H9 (cell line): Measurements from ENCODE around the gene MARK2. TPM values are rescaled to one million over a fixed set of nuclear protein-coding genes. Genes with fewer than 3 reads are reported as not detected.

Experiments
- DNase-seq: peaks from one replicate; pipeline ENCODE4 v3.0.0-alpha.2; 2017
- H2AFZ ChIP-seq: one replicate; pipeline ENCODE4 v1.6.1; 2013; ENCODE audit warnings: mild to moderate bottlenecking, low read length, control low read depth, moderate library complexity
- H2AK5ac ChIP-seq: 2 replicates; pipeline ENCODE4 v1.6.1; 2013; ENCODE audit warnings: low read length, control low read depth, mixed read lengths; ENCODE audit not compliant: insufficient read length
- H2BK120ac ChIP-seq: one replicate; pipeline ENCODE4 v1.6.1; 2013; ENCODE audit warnings: low read depth, mild to moderate bottlenecking, low read length, control low read depth, inconsistent platforms; ENCODE audit not compliant: poor library complexity, severe bottlenecking
- H2BK12ac ChIP-seq: 2 replicates; pipeline ENCODE4 v1.6.1; 2013; ENCODE audit warnings: low read length, control low read depth, mixed read lengths, low read depth; ENCODE audit not compliant: insufficient read length
- H2BK15ac ChIP-seq: 2 replicates; pipeline ENCODE4 v1.6.1; 2013; ENCODE audit warnings: low read depth, low read length, control low read depth
- H2BK20ac ChIP-seq: one replicate; pipeline ENCODE4 v1.6.1; 2013; ENCODE audit warnings: low read depth, mild to moderate bottlenecking, low read length, control low read depth, inconsistent platforms; ENCODE audit not compliant: poor library complexity, severe bottlenecking
- H2BK5ac ChIP-seq: 2 replicates; pipeline ENCODE4 v1.6.1; 2013; ENCODE audit warnings: low read length, control low read depth, mixed read lengths; ENCODE audit not compliant: insufficient read length
- H3K14ac ChIP-seq: 2 replicates; pipeline ENCODE4 v1.6.1; 2013; ENCODE audit warnings: low read length, control low read depth; ENCODE audit not compliant: insufficient read depth
- H3K18ac ChIP-seq: 2 replicates; pipeline ENCODE4 v1.6.1; 2013; ENCODE audit warnings: low read depth, mild to moderate bottlenecking, mixed read lengths, low read length, control low read depth; ENCODE audit not compliant: insufficient read length
- H3K23ac ChIP-seq: 2 replicates; pipeline ENCODE4 v1.6.1; 2013; ENCODE audit warnings: low read length, control low read depth, mixed read lengths, low read depth; ENCODE audit not compliant: insufficient read length
- H3K23me2 ChIP-seq: 2 replicates; pipeline ENCODE4 v1.6.1; 2013; ENCODE audit warnings: low read depth, mild to moderate bottlenecking, mixed read lengths, low read length, control low read depth; ENCODE audit not compliant: insufficient read length, poor library complexity, severe bottlenecking
- H3K27ac ChIP-seq: 2 replicates; pipeline ENCODE4 v1.5.1; 2013; ENCODE audit warnings: low read length, control low read depth, mixed read lengths, low read depth; ENCODE audit not compliant: insufficient read length
- H3K27me3 ChIP-seq: 2 replicates; pipeline ENCODE4 v1.6.1; 2013; ENCODE audit warnings: low read length, control low read depth, inconsistent platforms; ENCODE audit not compliant: insufficient read depth
- H3K4ac ChIP-seq: 2 replicates; pipeline ENCODE4 v1.6.1; 2013; ENCODE audit warnings: low read depth, mild to moderate bottlenecking, control low read depth, inconsistent platforms, low read length, moderate library complexity
- H3K4me1 ChIP-seq: 2 replicates; pipeline ENCODE4 v1.6.1; 2013; ENCODE audit warnings: low read length, control low read depth, inconsistent platforms; ENCODE audit not compliant: insufficient read depth
- H3K4me2 ChIP-seq: 2 replicates; pipeline ENCODE4 v1.6.1; 2013; ENCODE audit warnings: low read length, control low read depth, mixed read lengths; ENCODE audit not compliant: insufficient read length, insufficient read depth
- H3K56ac ChIP-seq: 2 replicates; pipeline ENCODE4 v1.6.1; 2013; ENCODE audit warnings: low read depth, mild to moderate bottlenecking, mixed read lengths, low read length, control low read depth; ENCODE audit not compliant: insufficient read length
- H3K79me1 ChIP-seq: 2 replicates; pipeline ENCODE4 v1.6.1; 2013; ENCODE audit warnings: low read depth, mild to moderate bottlenecking, moderate library complexity, low read length, control low read depth, inconsistent platforms; ENCODE audit not compliant: insufficient read depth, poor library complexity, severe bottlenecking
- H3K79me2 ChIP-seq: 2 replicates; pipeline ENCODE4 v1.6.1; 2013; ENCODE audit warnings: low read length, control low read depth, inconsistent platforms; ENCODE audit not compliant: insufficient read depth
- H3K9ac ChIP-seq: 2 replicates; pipeline ENCODE4 v1.6.1; 2013; ENCODE audit warnings: low read length, control low read depth, mixed read lengths; ENCODE audit not compliant: insufficient read length; ENCODE audit errors: extremely low read depth
- H3K9me3 ChIP-seq: one replicate; pipeline ENCODE4 v1.6.1; 2013; ENCODE audit warnings: low read depth, low read length, inconsistent platforms; ENCODE audit not compliant: control insufficient read depth
- H3T11ph ChIP-seq: one replicate; pipeline ENCODE4 v1.6.1; 2013; ENCODE audit warnings: mild to moderate bottlenecking, low read length, control low read depth, inconsistent platforms
- H4K20me1 ChIP-seq: one replicate; pipeline ENCODE4 v1.6.1; 2013; ENCODE audit not compliant: control insufficient read depth, insufficient read length, insufficient read depth
- H4K5ac ChIP-seq: 2 replicates; pipeline ENCODE4 v1.6.1; 2013; ENCODE audit warnings: low read depth, mild to moderate bottlenecking, mixed read lengths, low read length, control low read depth; ENCODE audit not compliant: insufficient read length
- H4K8ac ChIP-seq: replicated peaks from 2 replicates; pipeline ENCODE4 v1.6.1; 2013; ENCODE audit warnings: low read length, control low read depth, mixed read lengths, low read depth; ENCODE audit not compliant: insufficient read length
- H4K91ac ChIP-seq: 2 replicates; pipeline ENCODE4 v1.6.1; 2013; ENCODE audit warnings: low read depth, mild to moderate bottlenecking, moderate library complexity, mixed read lengths, low read length, control low read depth; ENCODE audit not compliant: insufficient read length
- H3K27ac Mint-ChIP-seq, 3 experiments: 2 replicates in 2 of 3; 3 replicates in 1 of 3; pipeline ENCODE4 v1.8.0; 2020 to 2021; ENCODE audit warnings: mixed read lengths in 3 of 3, mild to moderate bottlenecking in 1 of 3, moderate library complexity in 1 of 3
- H3K27me3 Mint-ChIP-seq: 2 replicates; pipeline ENCODE4 v1.8.0; 2021; ENCODE audit warnings: low read depth, mild to moderate bottlenecking, moderate library complexity, mixed read lengths
- H3K36me3 Mint-ChIP-seq, 3 experiments: 2 replicates in 2 of 3; 3 replicates in 1 of 3; pipeline ENCODE4 v1.8.0; 2020 to 2021; ENCODE audit warnings: low read depth in 3 of 3, mixed read lengths in 3 of 3; ENCODE audit not compliant: insufficient read depth in 1 of 3
- H3K4me1 Mint-ChIP-seq, 2 experiments: 2 replicates each; pipeline ENCODE4 v1.8.0; 2020; ENCODE audit warnings: mixed read lengths in 2 of 2
- H3K4me3 Mint-ChIP-seq, 2 experiments: 2 replicates in 1 of 2; 3 replicates in 1 of 2; pipeline ENCODE4 v1.8.0; 2020 to 2021; ENCODE audit warnings: mild to moderate bottlenecking in 2 of 2, mixed read lengths in 2 of 2, moderate library complexity in 1 of 2
- H3K9me3 Mint-ChIP-seq, 2 experiments: 2 replicates in 1 of 2; 3 replicates in 1 of 2; pipeline ENCODE4 v1.8.0; 2020; ENCODE audit warnings: mild to moderate bottlenecking in 2 of 2, mixed read lengths in 2 of 2, moderate library complexity in 1 of 2
- CTCF ChIP-seq: fragments of 200-600 bp; sonication (generic); conservative IDR thresholded peaks from 3 replicates; pipeline ENCODE4 v1.8.0; 2021; ENCODE audit warnings: antibody characterized with exemption, mild to moderate bottlenecking
- WGBS: extraction: QIAGEN DNeasy Blood & Tissue Kit; methylation state at CpG from one replicate; pipeline ENCODE4 v1.1.7; 2013; ENCODE audit warnings: missing lambda C conversion rate, low lambda C conversion rate, mixed read lengths; ENCODE audit not compliant: insufficient read length; ENCODE audit errors: extremely low coverage; 5-methylcytosine and 5-hydroxymethylcytosine counted together
- total RNA-seq: library from RNA; stranded (reverse); gene quantifications from 2 replicates; pipeline ENCODE4 v1.2.1, GENCODE V29; 2021

MARK2 gene
- total RNA-seq, 1 experiment from 2014 or later = 45.7 TPM

GRCh38 chr11:63871962-63872799 lies 33.3 kb downstream of the MARK2 start:
- H3K27me3 ChIP-seq = no peaks in the 10 kb centered on the region
- H3K4ac ChIP-seq = no peak overlapping the region
- no peak overlapping the region for H2BK12ac ChIP-seq
- H2AFZ ChIP-seq = no peak overlapping the region
- H4K8ac ChIP-seq = no peak overlapping the region
- no peak overlapping the region for H3K23ac ChIP-seq
- peaks cover 23% of the 10 kb centered on the region; the same call in 1 of the 2 replicates for H3K79me2 ChIP-seq
- peak; percentile 42; the same call in 2 of the 3 replicates for TF ChIP-seq CTCF
- H2AK5ac ChIP-seq = no peak overlapping the region
- peaks cover 12% of the 10 kb centered on the region; the same call in 1 of the 2 replicates for H3K4me1 ChIP-seq
- H4K5ac ChIP-seq = no peak overlapping the region
- no peak overlapping the region for H2BK120ac ChIP-seq
- Mint-ChIP-seq H3K4me3 (no peak overlapping the region), H3K36me3 (peaks cover 0 to 4% (median 3%) of the 10 kb centered on the region in 3 experiments; a peak in 4 of 7 replicates), H3K4me1 (peaks cover 47 to 52% of the 10 kb centered on the region in 2 experiments), H3K9me3 (no peaks in the 10 kb centered on the region), H3K27me3 (no peaks in the 10 kb centered on the region), H3K27ac (peak overlapping the region; percentile 68 to 92 (median 89); a peak in 6 of 7 replicates)
- H3K9ac ChIP-seq = no peak overlapping the region
- H3K79me1 ChIP-seq = peaks cover 13% of the 10 kb centered on the region
- no peak overlapping the region for H3K14ac ChIP-seq
- H4K20me1 ChIP-seq = no peaks in the 10 kb centered on the region
- no peak overlapping the region for H4K91ac ChIP-seq
- H3K4me2 ChIP-seq = no peak overlapping the region
- no peak overlapping the region for H2BK5ac ChIP-seq
- H3K18ac ChIP-seq = no peak overlapping the region
- H3K56ac ChIP-seq = no peak overlapping the region
- WGBS = no CpG with 5 or more reads among the region's 11 CpGs
- no peaks in the 10 kb centered on the region for H3K9me3 ChIP-seq
- no peak overlapping the region for H3K27ac ChIP-seq
- no peak overlapping the region for H2BK15ac ChIP-seq
- DNase-seq = peak; percentile 69
- H3K23me2 ChIP-seq = no peaks in the 10 kb centered on the region
- no peak overlapping the region for H2BK20ac ChIP-seq
- no peak overlapping the region for H3T11ph ChIP-seq
